HCT116 (cell line): ENCODE measurements around the gene WHRN. TPM values are rescaled to one million over a fixed set of nuclear protein-coding genes. Genes with fewer than 3 reads are reported as not detected.

ENCODE experiments used
- ATAC-seq: fragments of 200-7000 bp; cut with Tn5 transposase; 2 replicates; pipeline ENCODE4 v1.9.1; 2020; ENCODE audit warnings: mild to moderate bottlenecking, moderate library complexity
- BruUV-seq: library from RNA; stranded (reverse); fragments of 400-500 nt; replicated peaks from 2 replicates; lab custom pipeline; 2021; lab: Mats Ljungman, UMichigan
- CTCF ChIA-PET: fragments of 300-600 bp; sonication (Branson Sonifier 250); formaldehyde crosslinking; loops from one replicate; lab custom pipeline; 2021; ENCODE audit warnings: antibody characterized with exemption; lab: Charles Lee
- POLR2A ChIA-PET: fragments of 300-600, 350-600 bp; sonication (Branson Sonifier 250); formaldehyde crosslinking; loops from one replicate; lab custom pipeline; 2021; ENCODE audit warnings: antibody characterized with exemption; lab: Charles Lee
- RAD21 ChIA-PET, 2 experiments: fragments of 300-600 bp; sonication (Branson Sonifier 250); formaldehyde crosslinking; loops; one replicate each; lab custom pipeline; 2023; ENCODE audit warnings: low total read pairs in 2 of 2; ENCODE audit not compliant: uncharacterized antibody in 2 of 2, unreplicated experiment in 2 of 2, low non-redundant PET in 1 of 2; lab: Charles Lee
- DNase-seq: peaks from one replicate; pipeline ENCODE4 v3.0.0-alpha.2; 2010; ENCODE audit warnings: low read depth, low spot score
- H2AFZ ChIP-seq: fragments of 200-600 bp; shearing (Covaris generic), sonication (generic); 2 replicates; pipeline ENCODE4 v1.6.1; 2017; ENCODE audit warnings: low read depth, mixed run types, mixed read lengths, antibody characterized with exemption, low read length; ENCODE audit not compliant: poor library complexity, severe bottlenecking
- H3K27ac ChIP-seq: 2 replicates; pipeline ENCODE4 v1.5.1; 2012; ENCODE audit warnings: low read depth, low read length
- H3K27me3 ChIP-seq: fragments of 200-600 bp; sonication (generic); 2 replicates; pipeline ENCODE4 v1.6.1; 2016; ENCODE audit warnings: mixed run types, low read length, mixed read lengths; ENCODE audit not compliant: insufficient read depth
- H3K36me3 ChIP-seq, 2 experiments: fragments of 200-500 bp in 1 of 2; fragments of 200-600 bp in 1 of 2; sonication (Bioruptor generic) in 1 of 2; sonication (generic) in 1 of 2; 2 replicates each; pipeline versions ENCODE4 v1.5.1 to v1.6.1; 2014 to 2016; ENCODE audit warnings: low read length in 2 of 2, inconsistent platforms in 1 of 2, mixed read lengths in 1 of 2, mixed run types in 1 of 2; ENCODE audit not compliant: insufficient read depth in 2 of 2, control insufficient read depth in 1 of 2
- H3K4me1 ChIP-seq, 2 experiments: fragments of 200-600 bp in 1 of 2; sonication (generic) in 1 of 2; 2 replicates each; pipeline versions ENCODE4 v1.5.1 to v1.6.1; 2012 to 2017; ENCODE audit warnings: low read length in 2 of 2, inconsistent platforms in 1 of 2, mild to moderate bottlenecking in 1 of 2, mixed read lengths in 1 of 2, mixed run types in 1 of 2, moderate library complexity in 1 of 2; ENCODE audit not compliant: insufficient read depth in 2 of 2, control insufficient read depth in 1 of 2
- H3K4me2 ChIP-seq: fragments of 200-600 bp; sonication (generic); 2 replicates; pipeline ENCODE4 v1.6.1; 2017; ENCODE audit warnings: mixed run types, low read length, mixed read lengths
- H3K4me3 ChIP-seq, 2 experiments: fragments of 200-600 bp in 1 of 2; sonication (generic) in 1 of 2; replicated peaks in 1 of 2; 2 replicates each; pipeline ENCODE4 v1.5.1; 2011 to 2016; ENCODE audit warnings: low read length in 2 of 2, control low read depth in 1 of 2, low read depth in 1 of 2, mild to moderate bottlenecking in 1 of 2, mixed read lengths in 1 of 2, mixed run types in 1 of 2
- H3K79me2 ChIP-seq: fragments of 200-600 bp; sonication (generic); 2 replicates; pipeline ENCODE4 v1.6.1; 2017; ENCODE audit warnings: mild to moderate bottlenecking, mixed run types, low read length, moderate library complexity, mixed read lengths; ENCODE audit not compliant: insufficient read depth
- H3K9ac ChIP-seq: fragments of 200-600 bp; sonication (generic); 2 replicates; pipeline ENCODE4 v1.6.1; 2016; ENCODE audit warnings: low read length, mixed read lengths
- H3K9me2 ChIP-seq: fragments of 200-600 bp; sonication (generic), shearing (Covaris generic); 2 replicates; pipeline ENCODE4 v1.6.1; 2017; ENCODE audit warnings: mixed run types, mild to moderate bottlenecking, moderate library complexity; ENCODE audit not compliant: insufficient read depth
- H3K9me3 ChIP-seq, 2 experiments: fragments of 200-500 bp in 1 of 2; fragments of 200-600 bp in 1 of 2; sonication (Bioruptor generic) in 1 of 2; sonication (generic) in 1 of 2; 2 replicates each; pipeline ENCODE4 v1.6.1; 2014 to 2017; ENCODE audit warnings: low read length in 2 of 2, mixed read lengths in 2 of 2, inconsistent platforms in 1 of 2, low read depth in 1 of 2, mild to moderate bottlenecking in 1 of 2, mixed run types in 1 of 2, moderate library complexity in 1 of 2; ENCODE audit not compliant: control insufficient read depth in 1 of 2, insufficient read depth in 1 of 2
- H4K20me1 ChIP-seq: fragments of 200-600 bp; sonication (generic), shearing (Covaris generic); 2 replicates; pipeline ENCODE4 v1.6.1; 2017; ENCODE audit warnings: mixed run types, mild to moderate bottlenecking, moderate library complexity; ENCODE audit not compliant: insufficient read depth
- CBX3 ChIP-seq: IDR thresholded peaks from 2 replicates; pipeline ENCODE4 v1.6.1; 2012; ENCODE audit warnings: low read depth
- CTCF ChIP-seq, 3 experiments: fragments of 200-600 bp in 1 of 3; sonication (generic) in 1 of 3; IDR thresholded peaks in 2 of 3; conservative IDR thresholded peaks in 1 of 3; 2 replicates each; pipeline ENCODE4 v1.5.1; 2012 to 2017; ENCODE audit warnings: low read depth in 2 of 3, low read length in 2 of 3, antibody characterized with exemption in 1 of 3, borderline replicate concordance in 1 of 3, control low read depth in 1 of 3, mild to moderate bottlenecking in 1 of 3, mixed read lengths in 1 of 3, mixed run types in 1 of 3, moderate library complexity in 1 of 3; ENCODE audit not compliant: insufficient read depth in 1 of 3
- JUND ChIP-seq: IDR thresholded peaks from 2 replicates; pipeline ENCODE4 v1.6.1; 2012
- MAX ChIP-seq: IDR thresholded peaks from 2 replicates; pipeline ENCODE4 v1.6.1; 2012
- POLR2A ChIP-seq: IDR thresholded peaks from 2 replicates; pipeline ENCODE4 v1.7.0; 2011; ENCODE audit warnings: borderline replicate concordance; ENCODE audit not compliant: insufficient read depth, insufficient read length; ENCODE audit errors: extremely low read depth
- POLR2AphosphoS5 ChIP-seq: IDR thresholded peaks from 2 replicates; pipeline ENCODE4 v1.6.1; 2011; ENCODE audit warnings: mild to moderate bottlenecking, low read depth, low read length, moderate library complexity
- SIN3A ChIP-seq: IDR thresholded peaks from 2 replicates; pipeline ENCODE4 v1.6.1; 2012; ENCODE audit warnings: low read depth
- SP1 ChIP-seq: IDR thresholded peaks from 2 replicates; pipeline ENCODE4 v1.6.1; 2012; ENCODE audit warnings: low read depth
- SRF ChIP-seq: IDR thresholded peaks from 2 replicates; pipeline ENCODE4 v1.6.1; 2012; ENCODE audit warnings: low read depth
- TCF7L2 ChIP-seq: IDR thresholded peaks from 2 replicates; pipeline ENCODE4 v1.7.0; 2011; ENCODE audit warnings: borderline replicate concordance, inconsistent platforms; ENCODE audit not compliant: insufficient read depth, insufficient read length; ENCODE audit errors: extremely low read depth
- YY1 ChIP-seq: IDR thresholded peaks from 2 replicates; pipeline ENCODE4 v1.6.1; 2011; ENCODE audit warnings: low read length, low read depth, moderate library complexity, mild to moderate bottlenecking; ENCODE audit not compliant: insufficient replicate concordance; ENCODE audit errors: extremely low read depth
- ZBTB33 ChIP-seq: IDR thresholded peaks from 2 replicates; pipeline ENCODE4 v1.6.1; 2011; ENCODE audit warnings: mild to moderate bottlenecking, low read length, moderate library complexity; ENCODE audit not compliant: insufficient replicate concordance; ENCODE audit errors: extremely low read depth
- ZFX ChIP-seq: fragments of 450-650 bp; IDR thresholded peaks from 2 replicates; pipeline ENCODE4 v1.6.1; 2017
- ZNF274 ChIP-seq: fragments of 200-500 bp; sonication (Bioruptor generic); IDR thresholded peaks from 2 replicates; pipeline ENCODE4 v1.6.1; 2014; ENCODE audit warnings: mild to moderate bottlenecking, low read depth, low read length, inconsistent platforms
- intact Hi-C: fragments of 100-400 bp; cut with micrococcal nuclease; formaldehyde crosslinking; loops from 2 replicates; pipeline ENCODE4 v1.10.0; 2022
- total RNA-seq: library from RNA; stranded (reverse); gene quantifications from one replicate; pipeline ENCODE4 v1.2.1, GENCODE V29; 2021; ENCODE audit not compliant: unreplicated experiment

Gene WHRN
- total RNA-seq, 1 experiment from 2014 or later: 12.8 TPM

- no peak overlapping the region for H3K27ac ChIP-seq
- no peaks in the 10 kb centered on the region for H3K9me2 ChIP-seq
- no peaks in the 10 kb centered on the region for H3K9me3 ChIP-seq
- ChIA-PET CTCF (no interaction called here), POLR2A (no interaction called here), RAD21 (no interaction called here)
- no peak overlapping the region for H2AFZ ChIP-seq
- DNase-seq (no peak), ATAC-seq (no peak)
- no peak overlapping the region for H3K4me3 ChIP-seq
- no peaks in the 10 kb centered on the region for H3K36me3 ChIP-seq
- H4K20me1 ChIP-seq: no peaks in the 10 kb centered on the region
- intact Hi-C loops: no loop called here
- H3K9ac ChIP-seq: no peak overlapping the region
- H3K4me2 ChIP-seq: no peak overlapping the region
- TF ChIP-seq MAX (no peak), CTCF (IDR thresholded peaks at IDR 0.05 in 2 of 3, conservative IDR thresholded peaks at IDR 0.05 in 1 of 3; ENCODE audit: borderline replicate concordance in 1 of 3, insufficient read depth in 1 of 3, low read depth in 2 of 3, low read length in 2 of 3) (no peak), SRF (no peak), POLR2A (no peak), TCF7L2 (no peak), SIN3A (no peak), POLR2AphosphoS5 (no peak)
- H3K79me2 ChIP-seq: no peaks in the 10 kb centered on the region
- no peaks in the 10 kb centered on the region for H3K27me3 ChIP-seq
- no peaks in the 10 kb centered on the region for H3K4me1 ChIP-seq
- BruUV-seq: no TSS peak
Observed at GRCh38 chr9:114423181-114423580, 82.1 kb downstream of the WHRN start.

- Histone ChIP-seq H3K9ac (no peak overlapping the region), H2AFZ (no peak overlapping the region), H3K9me2 (no peaks in the 10 kb centered on the region), H3K4me1 (no peaks in the 10 kb centered on the region), H3K79me2 (no peaks in the 10 kb centered on the region), H3K4me3 (no peak overlapping the region), H4K20me1 (no peaks in the 10 kb centered on the region), H3K27me3 (no peaks in the 10 kb centered on the region), H3K36me3 (no peaks in the 10 kb centered on the region), H3K4me2 (no peak overlapping the region), H3K27ac (no peak overlapping the region), H3K9me3 (no peaks in the 10 kb centered on the region)
- no TSS peak for BruUV-seq
- RAD21 ChIA-PET: no interaction called here
- intact Hi-C loops: no loop called here
- POLR2A ChIA-PET: no interaction called here
- DNase-seq (no peak), ATAC-seq (no peak)
- CTCF ChIA-PET: no interaction called here
- no peak for TF ChIP-seq ZNF274
- no peak for TF ChIP-seq ZBTB33
- TF ChIP-seq ZFX: no peak
- no peak for TF ChIP-seq SRF
- TF ChIP-seq CBX3: no peak
- no peak for TF ChIP-seq POLR2AphosphoS5
- TF ChIP-seq MAX: no peak
- TF ChIP-seq SP1: no peak
- TF ChIP-seq JUND: no peak
- TF ChIP-seq SIN3A: no peak
- TF ChIP-seq YY1: no peak
Observed at GRCh38 chr9:114421147-114421546, 84.1 kb downstream of the WHRN start.
